ENCODE measurements around the gene SPATS2. TPM values are rescaled to one million over a fixed set of nuclear protein-coding genes. Genes with fewer than 3 reads are reported as not detected.

Gene SPATS2
- total and polyA plus RNA-seq, 2 donors (not counting 3 experiments of a cell fraction or from before 2014, with no cell fraction given): 55.8 to 66.5 TPM

GRCh38 chr12:49554266-49554665 lies 187.0 kb downstream of the SPATS2 start:
- no peak overlapping the region for H2AFZ ChIP-seq (ENCODE audit: low read depth, low read length)
- peaks cover 0 to 14% of the 10 kb centered on the region in 2 experiments for H3K36me3 ChIP-seq (ENCODE audit: control insufficient read depth in 2 of 2, extremely low read depth in 1 of 2, insufficient read depth in 2 of 2, low read length in 2 of 2)
- no peaks in the 10 kb centered on the region for H3K9me1 ChIP-seq (replicated peaks; ENCODE audit: control insufficient read depth, extremely low read depth, insufficient read depth, low read length)
- peaks cover 0 to 2% of the 10 kb centered on the region in 2 experiments for H3K27me3 ChIP-seq (ENCODE audit: control insufficient read depth in 2 of 2, insufficient read depth in 2 of 2, low read length in 2 of 2)
- FAIRE-seq: no peak
- dilution Hi-C loops (cut with MboI; ENCODE audit: extremely low pct_ligation_motif_present, low sequenced_read_pairs) (no loop called here), intact Hi-C loops (cut with micrococcal nuclease) (no loop called here)
- ChIA-PET POLR2A (interaction anchor here (0.6 kb wide), 1 partner anchor 69 kb away, joined by 5 read pairs; the partner anchor contains the start of gene PRPF40B), CTCF (interaction anchor here (0.9 to 6.9 kb wide), 11 partner anchors 8 to 223 kb away, joined by 3 to 89 read pairs (median 8); partner anchors contain the start of genes KCNH3, PRPF40B and SPATS2)
- BruUV-seq (replicated peaks): no TSS peak
- no peak overlapping the region for H3K27ac ChIP-seq (ENCODE audit: insufficient read depth, low read depth, low read length)
- peaks cover 2% of the 10 kb centered on the region for H3K4me1 ChIP-seq (ENCODE audit: control insufficient read depth, extremely low read depth, insufficient read depth, low read length)
- H3K4me2 ChIP-seq (ENCODE audit: insufficient read depth, low read length): no peak overlapping the region
- H4K20me1 ChIP-seq (replicated peaks; ENCODE audit: control insufficient read depth, extremely low read depth, insufficient read depth, low read length): no peaks in the 10 kb centered on the region
- H3K9me3 ChIP-seq (replicated peaks; ENCODE audit: control insufficient read depth, insufficient read depth, low read length): no peaks in the 10 kb centered on the region
- DNase-seq (ENCODE audit: low read depth, low spot score): no peak
- no peaks in the 10 kb centered on the region for H3K79me2 ChIP-seq (ENCODE audit: control insufficient read depth, insufficient read depth, low read length)
- no peak overlapping the region for H3K9ac ChIP-seq (replicated peaks; ENCODE audit: extremely low read depth, insufficient read depth, low read length)
- no peak overlapping the region for H3K4me3 ChIP-seq (replicated peaks in 1 of 3; ENCODE audit: insufficient read depth in 1 of 3, low read depth in 1 of 3, low read length in 3 of 3)
- TF ChIP-seq MAX (IDR thresholded peaks at IDR 0.05; ENCODE audit: insufficient read depth, insufficient read length): no peak
- no peak for TF ChIP-seq GATA2 (IDR thresholded peaks at IDR 0.05; ENCODE audit: insufficient read depth, insufficient read length, low read depth, low read length)
- TF ChIP-seq POLR2A (IDR thresholded peaks at IDR 0.05; ENCODE audit: low read depth, low read length): no peak
- TF ChIP-seq JUN (IDR thresholded peaks at IDR 0.05; ENCODE audit: borderline replicate concordance, insufficient read depth, insufficient read length, low read depth): no peak
- no peak for TF ChIP-seq POLR2AphosphoS5 (IDR thresholded peaks at IDR 0.05; ENCODE audit: insufficient read depth, low read depth, low read length)
- no peak for TF ChIP-seq CTCF (IDR thresholded peaks at IDR 0.05; ENCODE audit: extremely low read depth in 1 of 2, insufficient read depth in 1 of 2, low read depth in 1 of 2, low read length in 2 of 2)
- TF ChIP-seq FOS (IDR thresholded peaks at IDR 0.05; ENCODE audit: borderline replicate concordance, insufficient read depth, low read length): no peak
- TF ChIP-seq MYC (IDR thresholded peaks at IDR 0.05; ENCODE audit: low read depth, low read length): no peak
- TF ChIP-seq EZH2 (IDR thresholded peaks at IDR 0.05; ENCODE audit: borderline replicate concordance, low read depth, low read length, severe bottlenecking): no peak

All from endothelial cell of umbilical vein (primary cell).